NCI-H774 (cell line): ENCODE data around the gene SIKE1.
"Not testable (repeated sequence)": the region's sequence is repeated elsewhere in the genome, so short reads cannot be mapped to it uniquely, and the experiment has no call there.

Experiments
- DNase-seq: peaks from one replicate; lab custom pipeline; 2025; lab: John Stamatoyannopoulos, UW

The SIKE1 gene

GRCh38 chr1:114755006-114755931, 25.2 kb downstream of the SIKE1 start:
- DNase-seq, result no peak

- DNase-seq, result not testable (repeated sequence)
Measured at GRCh38 chr1:114753702-114754101, 26.8 kb downstream of the SIKE1 start.

GRCh38 chr1:114753143-114753542, 27.3 kb downstream of the SIKE1 start:
- no peak for DNase-seq

GRCh38 chr1:114750780-114751179, 29.7 kb downstream of the SIKE1 start:
- DNase-seq, result peak; percentile 6

GRCh38 chr1:114749835-114750234, 30.6 kb downstream of the SIKE1 start:
- DNase-seq, result no peak

- no peak for DNase-seq
Measured at GRCh38 chr1:114746450-114747121, 33.9 kb downstream of the SIKE1 start.

GRCh38 chr1:114745291-114745690, 35.2 kb downstream of the SIKE1 start:
- DNase-seq, result no peak

- no peak for DNase-seq
Measured at GRCh38 chr1:114741963-114742746, 38.3 kb downstream of the SIKE1 start.

GRCh38 chr1:114740331-114740730, 40.2 kb downstream of the SIKE1 start:
- DNase-seq, result no peak

- no peak for DNase-seq
Measured at GRCh38 chr1:114737314-114737849, 43.1 kb downstream of the SIKE1 start.

- DNase-seq, result no peak
Measured at GRCh38 chr1:114735479-114735878, 45.0 kb downstream of the SIKE1 start.

GRCh38 chr1:114729782-114730181, 50.7 kb downstream of the SIKE1 start:
- no peak for DNase-seq

GRCh38 chr1:114728553-114728952, 51.9 kb downstream of the SIKE1 start:
- no peak for DNase-seq

- no peak for DNase-seq
Measured at GRCh38 chr1:114725230-114725629, 55.3 kb downstream of the SIKE1 start.

- DNase-seq, result no peak
Measured at GRCh38 chr1:114723915-114724314, 56.6 kb downstream of the SIKE1 start.

- no peak for DNase-seq
Measured at GRCh38 chr1:114723457-114723856, 57.0 kb downstream of the SIKE1 start.

GRCh38 chr1:114720492-114720891, 60.0 kb downstream of the SIKE1 start:
- no peak for DNase-seq
